Adrenal gland (tissue), 5 donors: ENCODE data around the gene NXPH1.

Experiments
- POLR2A ChIP-seq, 2 donors: fragments of 450-650 bp; IDR thresholded peaks; one replicate each; pipeline ENCODE4 v1.6.1; 2017; ENCODE audit warnings: antibody characterized with exemption in 2 of 2, mild to moderate bottlenecking in 2 of 2, moderate library complexity in 1 of 2
- TF ChIP-seq, protein P1 (sequence below), 6 experiments: fragments of 450-650 bp in 4 of 6; fragments of 200-600 bp in 2 of 6; sonication (generic) in 1 of 6; IDR thresholded peaks; 1 replicate in 5 of 6; 2 replicates in 1 of 6; pipeline versions ENCODE4 v1.5.1 to v1.8.0; 2016 to 2021; ENCODE audit warnings: antibody characterized with exemption in 6 of 6, mild to moderate bottlenecking in 2 of 6, moderate library complexity in 1 of 6
- donor health status: DM: no; HTN: no; CAD: no.

DNA sequence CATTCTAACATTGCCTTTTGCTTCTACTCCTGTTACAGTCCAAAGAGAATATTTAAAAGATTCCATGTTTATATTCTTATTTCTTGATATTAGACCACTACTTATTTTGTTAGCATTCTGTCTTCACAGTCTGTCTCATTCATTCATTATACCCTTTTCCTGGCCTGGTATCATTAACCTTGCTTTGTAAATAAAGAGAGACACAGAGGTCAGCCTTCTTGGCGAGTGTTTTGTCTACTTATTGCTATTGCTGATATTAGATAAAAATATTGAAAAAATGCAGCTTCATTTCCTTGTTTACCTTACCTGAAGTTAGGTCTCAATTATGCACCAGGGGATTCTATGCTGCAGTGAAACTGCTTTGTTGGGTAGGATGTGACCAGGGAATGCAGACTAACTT, 179.2 kb downstream of the NXPH1 start:
- TF ChIP-seq, protein P1, sequence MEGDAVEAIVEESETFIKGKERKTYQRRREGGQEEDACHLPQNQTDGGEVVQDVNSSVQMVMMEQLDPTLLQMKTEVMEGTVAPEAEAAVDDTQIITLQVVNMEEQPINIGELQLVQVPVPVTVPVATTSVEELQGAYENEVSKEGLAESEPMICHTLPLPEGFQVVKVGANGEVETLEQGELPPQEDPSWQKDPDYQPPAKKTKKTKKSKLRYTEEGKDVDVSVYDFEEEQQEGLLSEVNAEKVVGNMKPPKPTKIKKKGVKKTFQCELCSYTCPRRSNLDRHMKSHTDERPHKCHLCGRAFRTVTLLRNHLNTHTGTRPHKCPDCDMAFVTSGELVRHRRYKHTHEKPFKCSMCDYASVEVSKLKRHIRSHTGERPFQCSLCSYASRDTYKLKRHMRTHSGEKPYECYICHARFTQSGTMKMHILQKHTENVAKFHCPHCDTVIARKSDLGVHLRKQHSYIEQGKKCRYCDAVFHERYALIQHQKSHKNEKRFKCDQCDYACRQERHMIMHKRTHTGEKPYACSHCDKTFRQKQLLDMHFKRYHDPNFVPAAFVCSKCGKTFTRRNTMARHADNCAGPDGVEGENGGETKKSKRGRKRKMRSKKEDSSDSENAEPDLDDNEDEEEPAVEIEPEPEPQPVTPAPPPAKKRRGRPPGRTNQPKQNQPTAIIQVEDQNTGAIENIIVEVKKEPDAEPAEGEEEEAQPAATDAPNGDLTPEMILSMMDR (IDR thresholded peaks at IDR 0.05), result no peak
- TF ChIP-seq POLR2A (IDR thresholded peaks at IDR 0.05), result no peak
